HL-60/S4 (cell line): ENCODE data around the gene LRRC30.
"Not testable (repeated sequence)": the region's sequence is repeated elsewhere in the genome, so short reads cannot be mapped to it uniquely, and the experiment has no call there.

ENCODE experiments used
- in situ Hi-C: fragments of 300-500 bp; cut with MboI; formaldehyde crosslinking; loops from 2 replicates; pipeline ENCODE4 v1.14.3; 2022; ENCODE audit warnings: low sequenced_read_pairs

Gene LRRC30

GRCh38 chr18:7230626-7231349, at the start of gene LRRC30:
TSS of gene LRRC30 (plus strand) at chr18:7231089. CDS start at chr18:7231139, 50 bp downstream.
- in situ Hi-C loops, result no loop called here

GRCh38 chr18:7185701-7186100, 45.2 kb upstream of the LRRC30 start:
- in situ Hi-C loops, result no loop called here

- in situ Hi-C loops, result no loop called here
Observed at GRCh38 chr18:7190547-7191156, 40.2 kb upstream of the LRRC30 start.

- in situ Hi-C loops, result no loop called here
Observed at GRCh38 chr18:7191736-7192135, 39.2 kb upstream of the LRRC30 start.

- in situ Hi-C loops, result no loop called here
Observed at GRCh38 chr18:7195266-7195665, 35.6 kb upstream of the LRRC30 start.

- in situ Hi-C loops, result no loop called here
Observed at GRCh38 chr18:7196421-7196820, 34.5 kb upstream of the LRRC30 start.

GRCh38 chr18:7197854-7198253, 33.0 kb upstream of the LRRC30 start:
- in situ Hi-C loops, result no loop called here

- in situ Hi-C loops, result no loop called here
Observed at GRCh38 chr18:7198326-7198725, 32.6 kb upstream of the LRRC30 start.

GRCh38 chr18:7201096-7201495, 29.8 kb upstream of the LRRC30 start:
- in situ Hi-C loops, result no loop called here

- in situ Hi-C loops, result no loop called here
Observed at GRCh38 chr18:7202169-7202568, 28.7 kb upstream of the LRRC30 start.

GRCh38 chr18:7203601-7204000, 27.3 kb upstream of the LRRC30 start:
- in situ Hi-C loops, result not testable (repeated sequence)

- in situ Hi-C loops, result no loop called here
Observed at GRCh38 chr18:7205346-7205745, 25.5 kb upstream of the LRRC30 start.

GRCh38 chr18:7206217-7206616, 24.7 kb upstream of the LRRC30 start:
- in situ Hi-C loops, result no loop called here

GRCh38 chr18:7207366-7207915, 23.4 kb upstream of the LRRC30 start:
- in situ Hi-C loops, result no loop called here

- in situ Hi-C loops, result no loop called here
Observed at GRCh38 chr18:7221424-7222155, 9.3 kb upstream of the LRRC30 start.

GRCh38 chr18:7224198-7224597, 6.7 kb upstream of the LRRC30 start:
- in situ Hi-C loops, result no loop called here

GRCh38 chr18:7232218-7232617, 1.3 kb downstream of the LRRC30 start:
- in situ Hi-C loops, result no loop called here

GRCh38 chr18:7233134-7233810, 2.4 kb downstream of the LRRC30 start:
- in situ Hi-C loops, result no loop called here

GRCh38 chr18:7234091-7234490, 3.2 kb downstream of the LRRC30 start:
- in situ Hi-C loops, result no loop called here

GRCh38 chr18:7234956-7235355, 4.1 kb downstream of the LRRC30 start:
- in situ Hi-C loops, result no loop called here

GRCh38 chr18:7236072-7236471, 5.2 kb downstream of the LRRC30 start:
- in situ Hi-C loops, result no loop called here
